Smooth muscle cell (in vitro differentiated cells): ENCODE measurements around the gene FAM171A2. TPM values are rescaled to one million over a fixed set of nuclear protein-coding genes. Genes with fewer than 3 reads are reported as not detected.

Source experiments
- DNase-seq: peaks from one replicate; lab custom pipeline; 2025; ENCODE audit not compliant: unreplicated experiment; lab: John Stamatoyannopoulos, UW
- H2AFZ ChIP-seq: fragments of 200-600 bp; sonication (generic); 2 replicates; pipeline ENCODE4 v1.6.0; 2016; ENCODE audit warnings: antibody characterized with exemption, low read depth, mild to moderate bottlenecking
- H3F3A ChIP-seq: fragments of 200-600 bp; sonication (generic); 2 replicates; pipeline ENCODE4 v1.6.0; 2017; ENCODE audit warnings: antibody characterized with exemption, low read depth
- H3K27ac ChIP-seq: fragments of 200-600 bp; sonication (generic); 2 replicates; pipeline ENCODE4 v1.5.1; 2016; ENCODE audit warnings: low read depth, mild to moderate bottlenecking
- H3K27me3 ChIP-seq: fragments of 200-600 bp; sonication (generic); 2 replicates; pipeline ENCODE4 v1.6.1; 2016; ENCODE audit warnings: low read depth, mild to moderate bottlenecking
- H3K36me3 ChIP-seq: fragments of 200-600 bp; sonication (generic); 2 replicates; pipeline ENCODE4 v1.5.1; 2016; ENCODE audit warnings: low read depth
- H3K4me1 ChIP-seq: fragments of 200-600 bp; sonication (generic); 2 replicates; pipeline ENCODE4 v1.5.1; 2016; ENCODE audit warnings: low read depth
- H3K4me2 ChIP-seq: fragments of 200-600 bp; sonication (generic); 2 replicates; pipeline ENCODE4 v1.6.0; 2016; ENCODE audit warnings: mild to moderate bottlenecking
- H3K4me3 ChIP-seq: fragments of 200-600 bp; sonication (generic); 2 replicates; pipeline ENCODE4 v1.5.1; 2016; ENCODE audit warnings: mild to moderate bottlenecking
- H3K79me2 ChIP-seq: fragments of 200-600 bp; sonication (generic); 2 replicates; pipeline ENCODE4 v1.6.0; 2016; ENCODE audit warnings: low read depth, mild to moderate bottlenecking
- H3K9ac ChIP-seq: fragments of 200-600 bp; sonication (generic); 2 replicates; pipeline ENCODE4 v1.6.0; 2016; ENCODE audit warnings: low read depth
- H3K9me3 ChIP-seq: fragments of 200-600 bp; sonication (generic); replicated peaks from 2 replicates; pipeline ENCODE4 v1.5.1; 2016; ENCODE audit warnings: low read depth
- H4K20me1 ChIP-seq: fragments of 200-600 bp; sonication (generic); 2 replicates; pipeline ENCODE4 v1.6.0; 2016; ENCODE audit warnings: low read depth
- CTCF ChIP-seq: fragments of 200-600 bp; sonication (generic); IDR thresholded peaks from 2 replicates; pipeline ENCODE4 v1.5.1; 2017; ENCODE audit warnings: borderline replicate concordance, mild to moderate bottlenecking, antibody characterized with exemption; ENCODE audit not compliant: insufficient read depth, poor library complexity, severe bottlenecking
- WGBS: methylation state at CpG from one replicate; pipeline ENCODE4 v1.1.7; 2016; ENCODE audit warnings: low lambda C conversion rate; 5-methylcytosine and 5-hydroxymethylcytosine counted together
- polyA plus RNA-seq: library from polyadenylated mRNA; unstranded; fragments of >200 nt; fragmentation: Nextera tagmentation; extraction: Ambion mirVana; gene quantifications from 2 replicates; pipeline ENCODE4 v1.2.1, GENCODE V29; 2016
- total RNA-seq: library from RNA; depleted of rRNA; stranded (reverse); fragments of >200 nt; gene quantifications from 2 replicates; pipeline ENCODE4 v1.2.3, GENCODE V29; 2014

Gene FAM171A2
- total and polyA plus RNA-seq, 2 experiments from 2014 or later: 28.4 to 31.5 TPM

GRCh38 chr17:44314031-44314430 lies 49.6 kb downstream of the FAM171A2 start:
- no peak overlapping the region for H3K4me2 ChIP-seq
- no peaks in the 10 kb centered on the region for H3K79me2 ChIP-seq
- DNase-seq: no peak
- H3K27me3 ChIP-seq: peaks cover 49% of the 10 kb centered on the region
- TF ChIP-seq CTCF: no peak
- no peaks in the 10 kb centered on the region for H3K9me3 ChIP-seq
- H3F3A ChIP-seq: no peaks in the 10 kb centered on the region
- H3K4me1 ChIP-seq: peaks cover 11% of the 10 kb centered on the region
- H3K27ac ChIP-seq: no peak overlapping the region
- H3K4me3 ChIP-seq: no peak overlapping the region
- H4K20me1 ChIP-seq: no peaks in the 10 kb centered on the region
- no peak overlapping the region for H3K9ac ChIP-seq
- no peaks in the 10 kb centered on the region for H3K36me3 ChIP-seq
- WGBS: 92% methylated on average over 7 of the region's 7 CpGs
- H2AFZ ChIP-seq: no peak overlapping the region

- Histone ChIP-seq H3F3A (no peaks in the 10 kb centered on the region), H3K9me3 (no peaks in the 10 kb centered on the region), H3K4me3 (no peak overlapping the region), H2AFZ (no peak overlapping the region), H3K4me1 (peaks cover 20% of the 10 kb centered on the region), H3K9ac (no peak overlapping the region), H3K27me3 (peaks cover 44% of the 10 kb centered on the region), H3K36me3 (no peaks in the 10 kb centered on the region), H3K4me2 (no peak overlapping the region), H3K79me2 (no peaks in the 10 kb centered on the region), H4K20me1 (no peaks in the 10 kb centered on the region), H3K27ac (no peak overlapping the region)
- WGBS: 89% methylated on average over 13 of the region's 17 CpGs
- DNase-seq: no peak
- no peak for TF ChIP-seq CTCF
Observed at GRCh38 chr17:44312396-44313104, 51.1 kb downstream of the FAM171A2 start.

GRCh38 chr17:44311562-44312181 lies 52.0 kb downstream of the FAM171A2 start:
- peaks cover 36% of the 10 kb centered on the region for H3K27me3 ChIP-seq
- no peaks in the 10 kb centered on the region for H3K36me3 ChIP-seq
- WGBS: 85% methylated on average over 4 of the region's 5 CpGs
- no peak overlapping the region for H3K27ac ChIP-seq
- H3K4me2 ChIP-seq: no peak overlapping the region
- no peaks in the 10 kb centered on the region for H4K20me1 ChIP-seq
- no peaks in the 10 kb centered on the region for H3F3A ChIP-seq
- DNase-seq: no peak
- H2AFZ ChIP-seq: no peak overlapping the region
- no peaks in the 10 kb centered on the region for H3K9me3 ChIP-seq
- H3K9ac ChIP-seq: no peak overlapping the region
- peaks cover 22% of the 10 kb centered on the region for H3K4me1 ChIP-seq
- TF ChIP-seq CTCF: no peak
- no peaks in the 10 kb centered on the region for H3K79me2 ChIP-seq
- no peak overlapping the region for H3K4me3 ChIP-seq
